HG02610 (cell line): ENCODE data around the gene USH1C.

Experiments
- ATAC-seq: cut with Tn5 transposase; IDR thresholded peaks from one replicate; pipeline ENCODE4 v1.9.1; 2021; ENCODE audit warnings: mild to moderate bottlenecking, moderate library complexity; ENCODE audit not compliant: unreplicated experiment

USH1C gene

GRCh38 chr11:17528906-17529843 lies 15.0 kb downstream of the USH1C start:
- ATAC-seq: no peak

- peak; percentile 68 for ATAC-seq
These were observed 16.0 kb downstream of the USH1C start for GRCh38 chr11:17528181-17528691.

- ATAC-seq: no peak
These were observed 16.6 kb downstream of the USH1C start for GRCh38 chr11:17527628-17527995.

- ATAC-seq: no peak
These were observed 17.1 kb downstream of the USH1C start for GRCh38 chr11:17526931-17527627.

GRCh38 chr11:17526326-17526725 lies 17.9 kb downstream of the USH1C start:
- no peak for ATAC-seq

- no peak for ATAC-seq
These were observed 18.6 kb downstream of the USH1C start for GRCh38 chr11:17525570-17525969.

GRCh38 chr11:17524221-17524620 lies 20.0 kb downstream of the USH1C start:
- ATAC-seq: no peak

- ATAC-seq: no peak
These were observed 21.6 kb downstream of the USH1C start for GRCh38 chr11:17522655-17523054.

GRCh38 chr11:17521106-17521900 lies 22.9 kb downstream of the USH1C start:
- ATAC-seq: no peak

GRCh38 chr11:17519061-17519885 lies 24.9 kb downstream of the USH1C start:
- no peak for ATAC-seq

- no peak for ATAC-seq
These were observed 25.9 kb downstream of the USH1C start for GRCh38 chr11:17518366-17518765.

GRCh38 chr11:17517186-17517585 lies 27.0 kb downstream of the USH1C start:
- ATAC-seq: no peak

- ATAC-seq: no peak
These were observed 27.6 kb downstream of the USH1C start for GRCh38 chr11:17516551-17517150.

GRCh38 chr11:17515443-17516176 lies 28.6 kb downstream of the USH1C start:
- ATAC-seq: no peak

- no peak for ATAC-seq
These were observed 29.7 kb downstream of the USH1C start for GRCh38 chr11:17514476-17514875.

GRCh38 chr11:17513853-17514252 lies 30.4 kb downstream of the USH1C start:
- no peak for ATAC-seq

- ATAC-seq: no peak
These were observed 32.1 kb downstream of the USH1C start for GRCh38 chr11:17512101-17512500.

- no peak for ATAC-seq
These were observed 32.6 kb downstream of the USH1C start for GRCh38 chr11:17511571-17511970.
